ENCODE data around the gene UBE3C. TPM values are rescaled to one million over a fixed set of nuclear protein-coding genes. Genes with fewer than 3 reads are reported as not detected.
"Not testable (repeated sequence)": the region's sequence is repeated elsewhere in the genome, so short reads cannot be mapped to it uniquely, and the experiment has no call there.

UBE3C gene
- polyA plus RNA-seq, 1 donor from 2014 or later, result 15.1 TPM

GRCh38 chr7:157141525-157142060 lies 2.9 kb downstream of the UBE3C start:
- H3K27me3 Mint-ChIP-seq, result no peaks in the 10 kb centered on the region
- peaks cover 2% of the 10 kb centered on the region for H3K36me3 Mint-ChIP-seq
- no peaks in the 10 kb centered on the region for H3K9me3 Mint-ChIP-seq
- H3K4me1 Mint-ChIP-seq, result peaks cover 37 to 45% (median 41%) of the 10 kb centered on the region in 3 donors
- H3K4me3 Mint-ChIP-seq, result peak overlapping the region in 3 of 4 donors; percentile 41 to 79 (median 63)
- peak overlapping the region in 1 of 3 donors; percentile 79 for H3K27ac Mint-ChIP-seq

- Mint-ChIP-seq H3K9me3 (no peaks in the 10 kb centered on the region), H3K36me3 (peaks cover 2% of the 10 kb centered on the region), H3K27me3 (no peaks in the 10 kb centered on the region), H3K4me1 (peaks cover 45 to 55% (median 52%) of the 10 kb centered on the region in 3 donors), H3K4me3 (peak overlapping the region in 1 of 4 donors; percentile 53), H3K27ac (peak overlapping the region in 2 of 3 donors; percentile 6 to 42)
Measured at GRCh38 chr7:157143788-157144187, 5.1 kb downstream of the UBE3C start.

GRCh38 chr7:157149317-157149716 lies 10.6 kb downstream of the UBE3C start:
- peak overlapping the region in 1 of 3 donors; percentile 57 for H3K27ac Mint-ChIP-seq
- peaks cover 36 to 50% (median 38%) of the 10 kb centered on the region in 3 donors for H3K4me1 Mint-ChIP-seq
- H3K9me3 Mint-ChIP-seq, result no peaks in the 10 kb centered on the region
- H3K36me3 Mint-ChIP-seq, result peaks cover 3% of the 10 kb centered on the region
- H3K27me3 Mint-ChIP-seq, result no peaks in the 10 kb centered on the region
- peak overlapping the region in 1 of 4 donors; percentile 33 for H3K4me3 Mint-ChIP-seq

GRCh38 chr7:157150882-157151281 lies 12.2 kb downstream of the UBE3C start:
- peaks cover 34 to 49% (median 37%) of the 10 kb centered on the region in 3 donors for H3K4me1 Mint-ChIP-seq
- no peaks in the 10 kb centered on the region for H3K9me3 Mint-ChIP-seq
- H3K27ac Mint-ChIP-seq, result no peak overlapping the region
- H3K27me3 Mint-ChIP-seq, result no peaks in the 10 kb centered on the region
- H3K4me3 Mint-ChIP-seq, result no peak overlapping the region
- peaks cover 3% of the 10 kb centered on the region for H3K36me3 Mint-ChIP-seq

GRCh38 chr7:157151626-157152339 lies 13.1 kb downstream of the UBE3C start:
- H3K27ac Mint-ChIP-seq, result peak overlapping the region in 1 of 3 donors; percentile 39
- H3K36me3 Mint-ChIP-seq, result peaks cover 3% of the 10 kb centered on the region
- H3K27me3 Mint-ChIP-seq, result no peaks in the 10 kb centered on the region
- peaks cover 35 to 50% (median 43%) of the 10 kb centered on the region in 3 donors for H3K4me1 Mint-ChIP-seq
- H3K4me3 Mint-ChIP-seq, result no peak overlapping the region
- no peaks in the 10 kb centered on the region for H3K9me3 Mint-ChIP-seq

GRCh38 chr7:157152391-157152937 lies 13.7 kb downstream of the UBE3C start:
- Mint-ChIP-seq H3K4me1 (peaks cover 32 to 46% (median 41%) of the 10 kb centered on the region in 3 donors), H3K4me3 (no peak overlapping the region), H3K36me3 (peaks cover 3% of the 10 kb centered on the region), H3K9me3 (no peaks in the 10 kb centered on the region), H3K27me3 (no peaks in the 10 kb centered on the region), H3K27ac (peak overlapping the region in 2 of 3 donors; percentile 40 to 80)

GRCh38 chr7:157153260-157153659 lies 14.5 kb downstream of the UBE3C start:
- no peak overlapping the region for H3K4me3 Mint-ChIP-seq
- peaks cover 3% of the 10 kb centered on the region for H3K36me3 Mint-ChIP-seq
- no peaks in the 10 kb centered on the region for H3K9me3 Mint-ChIP-seq
- no peak overlapping the region for H3K27ac Mint-ChIP-seq
- H3K27me3 Mint-ChIP-seq, result no peaks in the 10 kb centered on the region
- H3K4me1 Mint-ChIP-seq, result peaks cover 26 to 43% (median 37%) of the 10 kb centered on the region in 3 donors

- Mint-ChIP-seq H3K27me3 (no peaks in the 10 kb centered on the region), H3K9me3 (no peaks in the 10 kb centered on the region), H3K36me3 (peaks cover 3% of the 10 kb centered on the region), H3K4me1 (peaks cover 28 to 47% (median 43%) of the 10 kb centered on the region in 3 donors), H3K4me3 (no peak overlapping the region), H3K27ac (peak overlapping the region in 1 of 3 donors; percentile 88)
Measured at GRCh38 chr7:157155959-157156358, 17.2 kb downstream of the UBE3C start.

- H3K4me1 Mint-ChIP-seq, result peaks cover 21 to 34% (median 30%) of the 10 kb centered on the region in 3 donors
- no peaks in the 10 kb centered on the region for H3K27me3 Mint-ChIP-seq
- no peaks in the 10 kb centered on the region for H3K9me3 Mint-ChIP-seq
- no peaks in the 10 kb centered on the region for H3K36me3 Mint-ChIP-seq
- no peak overlapping the region for H3K27ac Mint-ChIP-seq
- no peak overlapping the region for H3K4me3 Mint-ChIP-seq
Measured at GRCh38 chr7:157158400-157158799, 19.7 kb downstream of the UBE3C start.

GRCh38 chr7:157159537-157159936 lies 20.8 kb downstream of the UBE3C start:
- not testable (repeated sequence) for H3K9me3 Mint-ChIP-seq, H3K27me3 Mint-ChIP-seq, H3K36me3 Mint-ChIP-seq, H3K27ac Mint-ChIP-seq, H3K4me3 Mint-ChIP-seq
- peaks cover 19 to 29% (median 24%) of the 10 kb centered on the region in 3 donors for H3K4me1 Mint-ChIP-seq

- H3K9me3 Mint-ChIP-seq, result peaks cover 0 to 3% (median 2%) of the 10 kb centered on the region in 3 donors
- H3K27ac Mint-ChIP-seq, result peak overlapping the region in 1 of 3 donors; percentile 11
- H3K36me3 Mint-ChIP-seq, result peaks cover 16% of the 10 kb centered on the region
Measured at GRCh38 chr7:157160433-157160832, 21.7 kb downstream of the UBE3C start.

GRCh38 chr7:157165987-157166386 lies 27.3 kb downstream of the UBE3C start:
- Mint-ChIP-seq H3K27ac (no peak overlapping the region), H3K36me3 (peaks cover 24% of the 10 kb centered on the region), H3K27me3 (no peaks in the 10 kb centered on the region), H3K4me1 (peaks cover 0 to 4% (median under 1%) of the 10 kb centered on the region in 3 donors), H3K9me3 (peaks cover 0 to 9% (median 2%) of the 10 kb centered on the region in 3 donors), H3K4me3 (no peak overlapping the region)

More at GRCh38 chr7:157160433-157160832, 21.7 kb downstream of the UBE3C start:
- Mint-ChIP-seq H3K4me1 (peaks cover 15 to 25% (median 22%) of the 10 kb centered on the region in 3 donors), H3K4me3 (no peak overlapping the region), H3K27me3 (no peaks in the 10 kb centered on the region)

GRCh38 chr7:157168571-157168970 lies 29.8 kb downstream of the UBE3C start:
- Mint-ChIP-seq H3K4me3 (no peak overlapping the region), H3K4me1 (peaks cover 0 to 2% (median 0%) of the 10 kb centered on the region in 3 donors), H3K36me3 (peaks cover 26% of the 10 kb centered on the region), H3K27me3 (no peaks in the 10 kb centered on the region), H3K27ac (peak overlapping the region in 1 of 3 donors; percentile 78), H3K9me3 (peaks cover 0 to 9% (median 2%) of the 10 kb centered on the region in 3 donors)

- H3K4me3 Mint-ChIP-seq, result no peak overlapping the region
- H3K4me1 Mint-ChIP-seq, result no peaks in the 10 kb centered on the region
- peaks cover 6% of the 10 kb centered on the region for H3K36me3 Mint-ChIP-seq
- no peak overlapping the region for H3K27ac Mint-ChIP-seq
- H3K9me3 Mint-ChIP-seq, result no peaks in the 10 kb centered on the region
- H3K27me3 Mint-ChIP-seq, result no peaks in the 10 kb centered on the region
Measured at GRCh38 chr7:157176771-157177170, 38.0 kb downstream of the UBE3C start.

GRCh38 chr7:157177333-157177982 lies 38.7 kb downstream of the UBE3C start:
- H3K4me1 Mint-ChIP-seq, result no peaks in the 10 kb centered on the region
- peaks cover 6% of the 10 kb centered on the region for H3K36me3 Mint-ChIP-seq
- no peak overlapping the region for H3K4me3 Mint-ChIP-seq

More at GRCh38 chr7:157177333-157177982, 38.7 kb downstream of the UBE3C start:
- H3K27ac Mint-ChIP-seq, result no peak overlapping the region
- H3K9me3 Mint-ChIP-seq, result no peaks in the 10 kb centered on the region
- H3K27me3 Mint-ChIP-seq, result no peaks in the 10 kb centered on the region
